K562 (cell line): ENCODE data around the gene MEF2B. TPM values are rescaled to one million over a fixed set of nuclear protein-coding genes. Genes with fewer than 3 reads are reported as not detected.

Source experiments
- ATAC-seq: fragments of 200-7000 bp; cut with Tn5 transposase; 3 replicates; pipeline ENCODE4 v1.9.1; 2020; ENCODE audit warnings: moderate library complexity
- BruUV-seq: library from RNA; stranded (reverse); fragments of 400-500 nt; replicated peaks from 2 replicates; lab custom pipeline; 2021; lab: Mats Ljungman, UMichigan
- CTCF ChIA-PET: fragments of 300-600 bp; formaldehyde crosslinking; extraction: SDS; loops from one replicate; lab custom pipeline; 2021; ENCODE audit warnings: low intra/inter-chr PET ratio; lab: Yijun Ruan, JAX
- POLR2A ChIA-PET: fragments of 300-600, 350-650 bp; sonication (Branson Sonifier 250); formaldehyde crosslinking; extraction: SDS; loops from one replicate; lab custom pipeline; 2021; ENCODE audit warnings: antibody characterized with exemption, inconsistent platforms; lab: Yijun Ruan, JAX
- DNase-seq, 4 experiments: peaks; one replicate each; pipeline versions ENCODE4 v3.0.0 to v3.0.0-alpha.2; 2011 to 2018; ENCODE audit warnings: low spot score in 3 of 4, mixed read lengths in 3 of 4; ENCODE audit errors: extremely low read depth in 1 of 4
- FAIRE-seq: peaks from 2 replicates; lab custom pipeline; 2011; peaks lifted over from hg19 to GRCh38; lab: Jason Lieb, UNC
- H2AFZ ChIP-seq: 2 replicates; pipeline ENCODE4 v1.6.0; 2011; ENCODE audit warnings: low read depth, low read length, control low read depth, inconsistent platforms
- H3K27ac ChIP-seq: fragments of 200-600 bp; 3 replicates; pipeline ENCODE4 v1.8.0; 2011; ENCODE audit warnings: low read depth, mild to moderate bottlenecking, control low read depth, inconsistent platforms, low read length, moderate library complexity, mixed read lengths; ENCODE audit errors: extremely low read depth
- H3K27me3 ChIP-seq, 2 experiments: fragments of 300-600 bp in 1 of 2; 2 replicates in 1 of 2; 3 replicates in 1 of 2; pipeline versions ENCODE4 v1.6.0 to v1.8.0; 2011; ENCODE audit warnings: inconsistent platforms in 2 of 2, low read length in 2 of 2, mild to moderate bottlenecking in 1 of 2, mixed read lengths in 1 of 2, moderate library complexity in 1 of 2; ENCODE audit not compliant: control insufficient read depth in 2 of 2, insufficient read depth in 2 of 2
- H3K36me3 ChIP-seq: fragments of 300-600 bp; 3 replicates; pipeline ENCODE4 v1.8.0; 2011; ENCODE audit warnings: mild to moderate bottlenecking, low read length, inconsistent platforms; ENCODE audit not compliant: control insufficient read depth, insufficient read depth
- H3K4me1 ChIP-seq, 2 experiments: fragments of 200-600 bp in 1 of 2; replicated peaks in 1 of 2; 2 replicates in 1 of 2; 3 replicates in 1 of 2; pipeline versions ENCODE4 v1.5.1 to v1.8.0; 2011; ENCODE audit warnings: inconsistent platforms in 2 of 2, low read length in 2 of 2, mild to moderate bottlenecking in 1 of 2, mixed read lengths in 1 of 2, moderate library complexity in 1 of 2; ENCODE audit not compliant: control insufficient read depth in 2 of 2, insufficient read depth in 2 of 2
- H3K4me2 ChIP-seq: 2 replicates; pipeline ENCODE4 v1.6.1; 2011; ENCODE audit warnings: low read length, control low read depth, inconsistent platforms, mixed read lengths; ENCODE audit not compliant: insufficient read depth
- H3K4me3 ChIP-seq: fragments of 200-600 bp; sonication (generic), shearing (Covaris generic); 2 replicates; pipeline ENCODE4 v1.5.1; 2016; ENCODE audit warnings: control low read depth, inconsistent platforms
- H3K79me2 ChIP-seq: fragments of 200-600 bp; 3 replicates; pipeline ENCODE4 v1.8.0; 2011; ENCODE audit warnings: low read length, inconsistent platforms; ENCODE audit not compliant: control insufficient read depth, insufficient read depth
- H3K9ac ChIP-seq, 2 experiments: 2 replicates each; pipeline versions ENCODE4 v1.6.0 to v1.6.1; 2011; ENCODE audit warnings: low read depth in 2 of 2, low read length in 2 of 2, control low read depth in 1 of 2, inconsistent platforms in 1 of 2, mild to moderate bottlenecking in 1 of 2, mixed read lengths in 1 of 2; ENCODE audit not compliant: insufficient read depth in 1 of 2
- H3K9me1 ChIP-seq: one replicate; pipeline ENCODE4 v1.6.0; 2011; ENCODE audit warnings: inconsistent platforms, mild to moderate bottlenecking, low read length, moderate library complexity; ENCODE audit not compliant: control insufficient read depth, insufficient read depth
- H3K9me3 ChIP-seq: replicated peaks from 2 replicates; pipeline ENCODE4 v1.5.1; 2011; ENCODE audit warnings: low read depth, low read length, inconsistent platforms; ENCODE audit not compliant: control insufficient read depth, insufficient read depth
- H4K20me1 ChIP-seq: replicated peaks from 2 replicates; pipeline ENCODE4 v1.6.1; 2011; ENCODE audit warnings: low read length, inconsistent platforms, mixed read lengths; ENCODE audit not compliant: control insufficient read depth, insufficient read depth
- CBX1 ChIP-seq: sonication (generic); IDR thresholded peaks from 2 replicates; pipeline ENCODE4 v1.6.1; 2016; ENCODE audit warnings: antibody characterized with exemption, low read depth, mild to moderate bottlenecking
- PATZ1 ChIP-seq: fragments of 250-450 bp; sonication (Bioruptor Pico); IDR thresholded peaks from 2 replicates; pipeline ENCODE4 v1.5.0; 2020; ENCODE audit warnings: mild to moderate bottlenecking, borderline replicate concordance
- PHF21A ChIP-seq: fragments of 450-650 bp; IDR thresholded peaks from 2 replicates; pipeline ENCODE4 v1.6.1; 2017; ENCODE audit warnings: low read depth, borderline replicate concordance
- RBFOX2 ChIP-seq: fragments of 200-400 bp; formaldehyde crosslinking; IDR thresholded peaks from 2 replicates; pipeline ENCODE4 v1.6.1; 2017; ENCODE audit warnings: low read depth, mild to moderate bottlenecking, low read length, moderate library complexity
- RUNX1 ChIP-seq: sonication (generic); IDR thresholded peaks from 2 replicates; pipeline ENCODE4 v1.6.1; 2016; ENCODE audit warnings: antibody characterized with exemption, low read depth
- SIN3B ChIP-seq: fragments of 450-650 bp; IDR thresholded peaks from 2 replicates; pipeline ENCODE4 v1.6.1; 2017; ENCODE audit warnings: low read depth, mild to moderate bottlenecking, moderate library complexity
- SMAD4 ChIP-seq: fragments of 250-450 bp; sonication (Bioruptor Pico); conservative IDR thresholded peaks from 2 replicates; pipeline ENCODE4 v1.8.0; 2021; ENCODE audit warnings: inconsistent platforms, mild to moderate bottlenecking, moderate library complexity
- SNAPC5 ChIP-seq: fragments of 250-450 bp; sonication (Bioruptor Pico); IDR thresholded peaks from 2 replicates; pipeline ENCODE4 v1.8.0; 2021; ENCODE audit warnings: moderate library complexity, mild to moderate bottlenecking, inconsistent platforms
- WGBS: fragments of 100-300 bp; shearing (Covaris generic); methylation state at CpG from one replicate; pipeline ENCODE4 v1.1.6; 2016; ENCODE audit warnings: low coverage, mixed read lengths; ENCODE audit not compliant: insufficient coverage; ENCODE audit errors: missing lambda C conversion rate; 5-methylcytosine and 5-hydroxymethylcytosine counted together
- in situ Hi-C: fragments of 300-500 bp; cut with MboI; formaldehyde crosslinking; loops from 4 replicates; pipeline ENCODE4 v1.15.0; 2018; ENCODE audit warnings: inconsistent platforms, mixed read lengths
- intact Hi-C: fragments of 100-400 bp; cut with micrococcal nuclease; formaldehyde crosslinking; loops from 2 replicates; pipeline ENCODE4 v1.14.2; 2022
- polyA plus RNA-seq, 8 experiments: library from polyadenylated mRNA; depleted of rRNA in 4 of 8; stranded (reverse) in 5 of 8; unstranded in 3 of 8; fragments of >200 nt; fragmentation: Nextera tagmentation in 2 of 8; fragmentation: Illumina TruSeq in 1 of 8; extraction: Ambion mirVana in 2 of 8; extraction: Trizol in 1 of 8; gene quantifications; 2 replicates each; pipeline versions ENCODE4 v1.2.1 to v1.2.3, GENCODE V29; 2011 to 2014; ENCODE audit warnings: inconsistent platforms in 1 of 8, missing spikeins in 1 of 8
- total RNA-seq, 7 experiments: library from RNA; depleted of rRNA in 6 of 7; stranded (reverse); fragments of >200 nt in 6 of 7; fragmentation: Illumina TruSeq in 2 of 7; extraction: Trizol in 2 of 7; gene quantifications; 2 replicates each; pipeline versions ENCODE4 v1.2.1 to v1.2.3, GENCODE V29; 2011 to 2021; ENCODE audit warnings: low replicate concordance in 1 of 7
- TF ChIP-seq, protein P1 (sequence below): fragments of 250-450 bp; sonication (Bioruptor Pico); IDR thresholded peaks from 2 replicates; pipeline ENCODE4 v1.5.0; 2021
- TF ChIP-seq, protein P2 (sequence below): sonication (generic); formaldehyde crosslinking; IDR thresholded peaks from 2 replicates; pipeline ENCODE4 v1.8.1; 2023; ENCODE audit warnings: missing genetic modification reagents, mild to moderate bottlenecking, borderline replicate concordance

The MEF2B gene
- total and polyA plus RNA-seq, 9 of the 15 experiments (the other 6 are each of a cell fraction or from before 2014, with no cell fraction given) = 0.14 to 1.9 (median 0.71) TPM; not detected in 3

GRCh38 chr19:19133985-19134384 is 36.1 kb downstream of the MEF2B start (continued):
- TF ChIP-seq PATZ1 (CRISPR knock-in tag) = no peak
- no peak for TF ChIP-seq RUNX1
- TF ChIP-seq RBFOX2 = no peak
- TF ChIP-seq SIN3B = no peak
- TF ChIP-seq, all 486 proteins: peak for 0

GRCh38 chr19:19132912-19133311 is 37.2 kb downstream of the MEF2B start:
- peaks cover 45% of the 10 kb centered on the region for H3K79me2 ChIP-seq
- H3K4me3 ChIP-seq = no peak overlapping the region
- ATAC-seq (no peak), DNase-seq (no peak), FAIRE-seq (no peak)
- H3K4me2 ChIP-seq = no peak overlapping the region
- WGBS = 100% methylated on average over 7 of the region's 12 CpGs
- no TSS peak for BruUV-seq
- H2AFZ ChIP-seq = no peak overlapping the region
- no peaks in the 10 kb centered on the region for H3K27me3 ChIP-seq
- no peak overlapping the region for H3K27ac ChIP-seq
- peaks cover 43% of the 10 kb centered on the region for H3K36me3 ChIP-seq
- intact Hi-C loops = no loop called here
- in situ Hi-C loops = no loop called here
- ChIA-PET POLR2A (interaction anchor here (1.1 kb wide), 1 partner anchor 72 kb away, joined by 3 read pairs; no protein-coding TSS in a partner anchor), CTCF (no interaction called here)
- H3K9ac ChIP-seq = peak overlapping the region in 1 of 2 experiments; percentile 46; a peak in 2 of 4 replicates
- peaks cover 15 to 37% of the 10 kb centered on the region in 2 experiments for H3K4me1 ChIP-seq
- H3K9me1 ChIP-seq = no peaks in the 10 kb centered on the region
- peaks cover 3% of the 10 kb centered on the region; the same call in 1 of the 2 replicates for H4K20me1 ChIP-seq
- no peaks in the 10 kb centered on the region for H3K9me3 ChIP-seq
- TF ChIP-seq SNAPC5 (CRISPR knock-in tag) = no peak
- no peak for TF ChIP-seq SMAD4
- no peak for TF ChIP-seq PHF21A
- no peak for TF ChIP-seq CBX1
- TF ChIP-seq, protein P1, sequence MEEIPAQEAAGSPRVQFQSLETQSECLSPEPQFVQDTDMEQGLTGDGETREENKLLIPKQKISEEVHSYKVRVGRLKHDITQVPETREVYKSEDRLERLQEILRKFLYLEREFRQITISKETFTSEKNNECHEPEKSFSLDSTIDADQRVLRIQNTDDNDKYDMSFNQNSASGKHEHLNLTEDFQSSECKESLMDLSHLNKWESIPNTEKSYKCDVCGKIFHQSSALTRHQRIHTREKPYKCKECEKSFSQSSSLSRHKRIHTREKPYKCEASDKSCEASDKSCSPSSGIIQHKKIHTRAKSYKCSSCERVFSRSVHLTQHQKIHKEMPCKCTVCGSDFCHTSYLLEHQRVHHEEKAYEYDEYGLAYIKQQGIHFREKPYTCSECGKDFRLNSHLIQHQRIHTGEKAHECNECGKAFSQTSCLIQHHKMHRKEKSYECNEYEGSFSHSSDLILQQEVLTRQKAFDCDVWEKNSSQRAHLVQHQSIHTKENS (CRISPR knock-in tag) = no peak
- TF ChIP-seq, protein P2, sequence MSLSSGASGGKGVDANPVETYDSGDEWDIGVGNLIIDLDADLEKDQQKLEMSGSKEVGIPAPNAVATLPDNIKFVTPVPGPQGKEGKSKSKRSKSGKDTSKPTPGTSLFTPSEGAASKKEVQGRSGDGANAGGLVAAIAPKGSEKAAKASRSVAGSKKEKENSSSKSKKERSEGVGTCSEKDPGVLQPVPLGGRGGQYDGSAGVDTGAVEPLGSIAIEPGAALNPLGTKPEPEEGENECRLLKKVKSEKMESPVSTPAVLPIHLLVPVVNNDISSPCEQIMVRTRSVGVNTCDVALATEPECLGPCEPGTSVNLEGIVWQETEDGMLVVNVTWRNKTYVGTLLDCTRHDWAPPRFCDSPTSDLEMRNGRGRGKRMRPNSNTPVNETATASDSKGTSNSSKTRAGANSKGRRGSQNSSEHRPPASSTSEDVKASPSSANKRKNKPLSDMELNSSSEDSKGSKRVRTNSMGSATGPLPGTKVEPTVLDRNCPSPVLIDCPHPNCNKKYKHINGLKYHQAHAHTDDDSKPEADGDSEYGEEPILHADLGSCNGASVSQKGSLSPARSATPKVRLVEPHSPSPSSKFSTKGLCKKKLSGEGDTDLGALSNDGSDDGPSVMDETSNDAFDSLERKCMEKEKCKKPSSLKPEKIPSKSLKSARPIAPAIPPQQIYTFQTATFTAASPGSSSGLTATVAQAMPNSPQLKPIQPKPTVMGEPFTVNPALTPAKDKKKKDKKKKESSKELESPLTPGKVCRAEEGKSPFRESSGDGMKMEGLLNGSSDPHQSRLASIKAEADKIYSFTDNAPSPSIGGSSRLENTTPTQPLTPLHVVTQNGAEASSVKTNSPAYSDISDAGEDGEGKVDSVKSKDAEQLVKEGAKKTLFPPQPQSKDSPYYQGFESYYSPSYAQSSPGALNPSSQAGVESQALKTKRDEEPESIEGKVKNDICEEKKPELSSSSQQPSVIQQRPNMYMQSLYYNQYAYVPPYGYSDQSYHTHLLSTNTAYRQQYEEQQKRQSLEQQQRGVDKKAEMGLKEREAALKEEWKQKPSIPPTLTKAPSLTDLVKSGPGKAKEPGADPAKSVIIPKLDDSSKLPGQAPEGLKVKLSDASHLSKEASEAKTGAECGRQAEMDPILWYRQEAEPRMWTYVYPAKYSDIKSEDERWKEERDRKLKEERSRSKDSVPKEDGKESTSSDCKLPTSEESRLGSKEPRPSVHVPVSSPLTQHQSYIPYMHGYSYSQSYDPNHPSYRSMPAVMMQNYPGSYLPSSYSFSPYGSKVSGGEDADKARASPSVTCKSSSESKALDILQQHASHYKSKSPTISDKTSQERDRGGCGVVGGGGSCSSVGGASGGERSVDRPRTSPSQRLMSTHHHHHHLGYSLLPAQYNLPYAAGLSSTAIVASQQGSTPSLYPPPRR (CRISPR knock-in tag) = no peak
